Sigmoid colon (tissue), 4 donors: ENCODE results near the gene RNF8.

ENCODE experiments used
- CTCF ChIP-seq, 4 experiments: fragments of 450-650 bp in 3 of 4; fragments of 200-600 bp in 1 of 4; IDR thresholded peaks; one replicate each; pipeline ENCODE4 v1.5.1; 2016 to 2019; ENCODE audit warnings: antibody characterized with exemption in 4 of 4, mild to moderate bottlenecking in 3 of 4, moderate library complexity in 2 of 4
- POLR2A ChIP-seq, 2 donors: fragments of 450-650 bp; IDR thresholded peaks; one replicate each; pipeline ENCODE4 v1.6.1; 2016; ENCODE audit warnings: antibody characterized with exemption in 2 of 2, mild to moderate bottlenecking in 2 of 2, moderate library complexity in 2 of 2
- POLR2AphosphoS5 ChIP-seq, 4 donors: sonication (generic); formaldehyde crosslinking; IDR thresholded peaks; one replicate each; pipeline ENCODE4 v1.6.1; 2017; ENCODE audit warnings: antibody characterized with exemption in 4 of 4

DNA sequence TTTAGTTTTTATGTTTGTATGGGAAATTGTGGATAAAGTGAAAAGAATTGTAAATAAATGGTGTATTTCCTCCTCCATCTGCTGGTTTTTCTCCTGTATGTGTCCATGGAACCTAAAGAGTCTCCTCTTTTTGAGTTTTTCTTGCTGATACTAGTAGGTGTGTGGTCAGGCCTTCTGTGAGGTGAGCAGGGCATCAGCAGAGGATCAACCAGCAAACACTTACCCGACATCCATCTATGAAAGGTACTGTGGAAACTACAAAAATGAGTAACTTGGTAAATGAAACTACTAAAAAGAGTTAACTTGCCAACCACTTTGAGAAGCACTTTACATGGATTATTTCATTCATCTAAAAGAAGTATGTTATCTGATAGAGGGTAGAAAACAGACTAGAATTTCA lies 20.9 kb upstream of the RNF8 start:
- TF ChIP-seq CTCF (IDR thresholded peaks at IDR 0.05): no peak
- no peak for TF ChIP-seq POLR2AphosphoS5 (IDR thresholded peaks at IDR 0.05)
- TF ChIP-seq POLR2A (IDR thresholded peaks at IDR 0.05): no peak
